ENCODE measurements around the gene GET3.
A peak's percentile ranks its signal among the peaks of the same experiment; 100 is the strongest.

GET3 gene

DNA sequence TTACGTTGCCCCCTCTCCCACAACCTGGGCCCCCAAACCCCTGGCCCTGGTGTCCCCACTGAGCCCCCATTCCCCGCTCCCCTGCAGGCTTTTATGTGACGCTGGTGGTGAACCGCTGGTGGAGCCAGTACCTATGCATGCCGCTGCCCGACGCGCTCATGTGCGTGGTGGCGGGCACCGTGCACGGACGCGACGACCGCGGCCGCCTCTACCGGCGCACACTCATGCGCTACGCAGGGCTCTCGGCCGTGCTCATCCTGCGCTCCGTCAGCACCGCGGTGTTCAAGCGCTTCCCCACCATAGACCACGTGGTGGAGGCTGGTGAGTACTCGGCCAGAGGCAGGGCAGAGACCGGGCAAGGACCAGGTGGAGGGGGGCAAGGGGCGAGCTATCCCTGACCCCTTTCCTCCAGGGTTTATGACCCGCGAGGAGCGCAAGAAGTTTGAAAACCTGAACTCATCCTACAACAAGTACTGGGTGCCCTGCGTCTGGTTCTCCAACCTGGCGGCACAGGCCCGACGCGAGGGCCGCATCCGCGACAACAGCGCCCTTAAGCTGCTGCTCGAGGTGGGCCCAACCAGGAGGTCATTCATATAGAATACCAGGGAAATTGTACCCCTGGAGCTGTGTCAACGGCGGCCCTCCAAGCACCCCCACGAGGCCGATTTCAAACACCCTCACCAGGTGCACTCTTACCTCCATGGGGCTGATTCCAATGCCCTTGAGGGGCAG lies 17.3 kb downstream of the GET3 start:
- DNase-seq = no peak

DNA sequence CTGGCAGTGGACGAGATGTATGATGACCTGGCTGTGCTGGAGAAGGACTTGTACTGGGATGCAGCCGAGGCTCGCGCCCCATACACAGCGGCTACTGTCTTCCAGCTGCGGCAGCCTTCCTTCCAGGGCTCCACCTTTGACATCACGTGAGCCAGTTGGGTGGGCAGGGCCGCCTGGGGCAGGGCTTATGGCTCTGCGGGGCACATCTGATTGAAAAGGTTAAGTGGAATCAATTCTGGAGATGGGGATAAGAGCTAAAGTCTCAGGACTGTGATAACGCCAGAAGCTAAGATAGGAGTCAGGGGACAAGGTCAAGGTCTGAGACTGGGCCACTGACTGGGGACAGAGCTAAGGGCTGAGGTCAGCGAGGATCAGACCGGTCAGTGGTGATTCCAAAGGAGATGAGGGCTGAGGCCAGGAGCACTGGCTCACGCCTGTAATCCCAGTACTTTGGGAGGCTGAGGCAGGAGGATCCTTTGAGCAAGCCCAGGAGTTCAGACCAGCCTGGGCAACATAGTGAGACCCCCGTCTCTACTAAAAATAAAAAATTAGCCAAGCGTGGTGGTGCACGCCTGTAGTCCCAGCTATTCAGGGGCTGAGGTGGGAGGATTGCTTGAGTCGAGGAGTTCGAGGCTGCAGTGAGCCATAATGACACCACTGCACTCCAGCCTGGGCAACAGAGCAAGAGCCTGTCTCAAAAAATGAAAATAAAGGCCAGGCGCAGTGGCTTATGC lies 19.0 kb downstream of the GET3 start:
- DNase-seq = no peak

GRCh38 chr19:12757544-12758274 lies 20.4 kb downstream of the GET3 start:
- peak; percentile 8 to 10 for DNase-seq

GRCh38 chr19:12759686-12760085 lies 22.4 kb downstream of the GET3 start:
- DNase-seq = no peak

DNA sequence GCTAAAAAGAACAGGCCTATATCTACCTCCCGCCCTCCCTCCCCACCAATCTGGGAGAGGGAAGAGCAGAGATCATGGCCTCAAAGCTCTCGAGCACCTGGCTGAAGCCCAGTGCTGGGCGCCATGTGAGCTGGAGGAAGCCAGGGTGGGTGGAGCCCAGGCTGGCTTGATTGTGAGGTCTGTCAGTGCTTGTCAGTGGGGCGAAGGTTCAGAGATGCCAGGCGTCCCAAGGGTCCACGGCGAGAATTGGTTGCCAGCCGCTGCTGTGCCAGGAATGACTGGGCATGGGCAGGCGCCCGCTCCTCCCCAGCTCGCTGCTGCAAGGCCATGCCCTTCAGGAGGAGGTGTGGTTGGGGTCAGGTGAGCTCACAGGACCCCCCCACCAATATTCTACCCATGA lies 25.8 kb downstream of the GET3 start:
- no peak for DNase-seq

DNA sequence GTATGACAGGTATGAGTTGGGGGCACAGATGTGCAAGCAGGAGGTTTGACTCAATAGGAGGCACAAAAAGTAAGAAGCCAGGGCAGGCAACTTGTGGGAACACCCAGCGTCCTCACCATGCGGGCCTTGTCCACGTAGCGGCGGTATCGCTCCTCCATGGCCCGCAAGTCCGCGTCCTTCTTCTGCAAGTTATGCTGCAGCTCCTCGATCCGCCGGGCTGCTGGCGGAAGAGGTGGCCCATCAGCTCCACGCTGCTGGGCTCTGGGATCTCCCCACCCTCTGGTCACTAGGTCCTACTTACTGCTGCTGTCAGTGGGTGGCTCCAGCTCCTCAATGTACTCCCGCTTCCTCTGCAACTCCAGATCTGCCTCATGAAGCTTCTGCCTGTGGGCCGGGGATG lies 27.4 kb downstream of the GET3 start:
- DNase-seq = no peak

GRCh38 chr19:12766051-12766521 lies 28.8 kb downstream of the GET3 start:
- peak; percentile 46 to 64 for DNase-seq

- no peak for DNase-seq
Measured at GRCh38 chr19:12767150-12767549, 29.9 kb downstream of the GET3 start.

- no peak for DNase-seq
Measured at GRCh38 chr19:12767666-12768065, 30.4 kb downstream of the GET3 start.

GRCh38 chr19:12769689-12770088 lies 32.4 kb downstream of the GET3 start:
- peak; percentile 36 to 80 for DNase-seq

DNA sequence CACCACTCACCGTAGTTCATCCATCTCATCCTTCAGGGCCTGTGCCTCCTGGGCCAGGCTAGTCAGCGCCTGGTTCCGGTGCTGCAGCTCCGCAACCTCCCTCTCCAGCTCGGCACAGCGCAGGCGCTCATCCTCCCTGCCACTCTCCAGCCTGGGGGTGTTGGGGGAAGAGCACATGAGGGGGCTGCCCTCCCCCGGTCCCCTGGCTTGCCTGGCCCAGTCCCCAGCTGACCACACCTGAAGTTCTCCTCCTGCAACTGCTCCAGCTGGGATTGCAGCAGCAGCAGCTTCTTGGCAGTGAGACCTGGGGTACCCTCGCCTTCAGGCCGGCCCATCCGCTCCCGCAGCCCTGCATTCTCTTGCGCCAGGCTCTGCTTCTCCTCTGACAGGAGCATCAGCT lies 33.6 kb downstream of the GET3 start:
- DNase-seq = no peak

GRCh38 chr19:12772323-12772722 lies 35.0 kb downstream of the GET3 start:
- no peak for DNase-seq

GRCh38 chr19:12773571-12773970 lies 36.3 kb downstream of the GET3 start:
- no peak for DNase-seq

GRCh38 chr19:12774588-12775555 lies 37.6 kb downstream of the GET3 start, which contains the start of gene HOOK2:
TSS of gene HOOK2 (minus strand) at chr19:12775552. CDS start at chr19:12775449, 103 bp downstream.
- peak; percentile 53 to 86 for DNase-seq

DNA sequence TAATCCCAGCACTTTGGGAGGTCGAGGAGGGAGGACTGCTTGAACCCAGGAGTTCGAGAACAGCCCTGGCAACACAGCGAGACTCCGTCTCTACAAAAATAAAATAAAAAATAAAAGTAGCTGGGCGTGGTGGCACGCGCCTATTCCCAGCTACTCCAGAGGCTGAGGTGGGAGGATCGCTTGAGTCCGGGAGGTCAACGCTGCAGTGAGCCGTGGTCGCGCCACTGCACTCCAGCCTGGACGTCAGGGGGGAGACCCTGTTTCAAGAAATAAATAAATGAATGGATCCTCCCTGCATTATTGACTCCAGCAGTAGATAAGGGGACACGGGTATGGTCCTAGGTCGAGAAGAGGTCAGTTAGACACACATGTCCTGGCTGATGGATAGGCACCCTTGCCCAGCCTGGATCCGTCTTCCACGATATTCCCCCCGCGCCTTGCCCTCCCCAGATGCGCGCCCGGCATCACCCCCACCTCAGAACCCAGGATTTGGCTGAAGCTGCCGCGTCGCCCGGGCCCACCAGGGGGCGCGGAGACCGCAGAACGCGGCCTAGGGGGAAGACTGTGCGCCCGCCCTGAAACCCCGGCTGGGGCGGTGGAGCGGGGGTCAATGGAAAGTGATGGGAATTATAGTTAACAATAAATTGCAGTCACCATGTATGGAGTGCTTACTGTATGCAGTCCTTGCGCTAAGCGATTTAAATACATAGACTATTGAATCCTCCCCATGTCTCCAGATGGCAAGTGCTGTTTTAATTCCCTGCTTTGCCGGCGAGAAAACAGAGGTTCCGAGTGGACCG lies 40.1 kb downstream of the GET3 start:
- peak; percentile 35 to 51 for DNase-seq

DNA sequence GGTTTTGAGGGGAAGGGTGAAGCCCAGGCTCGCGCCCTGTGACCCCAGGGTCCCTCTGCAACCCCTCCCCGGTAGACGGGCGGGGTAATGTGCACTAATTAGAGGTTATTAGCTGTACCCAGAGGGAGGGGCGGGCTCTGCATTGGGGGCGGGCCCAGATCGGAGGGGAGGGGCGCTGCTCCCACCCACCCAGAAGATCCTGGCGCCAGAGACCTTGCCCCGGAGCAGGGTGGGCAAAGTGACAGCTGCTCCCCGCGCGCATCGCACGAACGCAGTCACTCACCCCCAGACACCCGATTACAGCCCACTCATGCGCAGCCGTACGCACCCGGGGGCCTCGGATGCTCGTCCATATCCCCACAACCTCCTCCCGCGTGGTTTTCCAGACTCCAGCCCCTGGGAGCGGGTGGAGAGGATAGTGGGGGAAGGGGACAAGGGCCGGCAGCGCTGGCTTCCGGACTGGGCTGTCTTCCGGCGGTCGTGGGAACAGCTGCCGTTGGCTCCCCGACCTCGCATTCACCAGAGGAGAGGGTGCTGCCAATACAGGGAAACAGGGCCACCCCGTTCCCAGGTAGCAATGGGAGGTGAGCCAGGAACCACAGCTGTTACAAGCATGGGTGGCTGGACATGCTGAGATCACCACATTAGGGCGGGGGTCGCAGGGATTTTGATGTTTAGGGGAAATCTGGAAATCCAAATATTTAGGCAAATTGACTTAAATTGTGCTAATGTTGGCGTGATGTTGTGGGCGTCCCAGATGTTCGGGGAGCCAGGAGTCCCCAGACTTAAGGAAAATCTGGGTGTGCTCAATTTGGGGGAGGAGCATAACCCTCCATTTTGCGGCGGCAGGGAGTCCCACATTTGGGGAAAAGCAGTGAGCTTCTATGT lies 41.0 kb downstream of the GET3 start:
- peak in 1 of 2 experiments; percentile 14 for DNase-seq

GRCh38 chr19:12778905-12779161 lies 41.5 kb downstream of the GET3 start:
- DNase-seq = no peak

DNA sequence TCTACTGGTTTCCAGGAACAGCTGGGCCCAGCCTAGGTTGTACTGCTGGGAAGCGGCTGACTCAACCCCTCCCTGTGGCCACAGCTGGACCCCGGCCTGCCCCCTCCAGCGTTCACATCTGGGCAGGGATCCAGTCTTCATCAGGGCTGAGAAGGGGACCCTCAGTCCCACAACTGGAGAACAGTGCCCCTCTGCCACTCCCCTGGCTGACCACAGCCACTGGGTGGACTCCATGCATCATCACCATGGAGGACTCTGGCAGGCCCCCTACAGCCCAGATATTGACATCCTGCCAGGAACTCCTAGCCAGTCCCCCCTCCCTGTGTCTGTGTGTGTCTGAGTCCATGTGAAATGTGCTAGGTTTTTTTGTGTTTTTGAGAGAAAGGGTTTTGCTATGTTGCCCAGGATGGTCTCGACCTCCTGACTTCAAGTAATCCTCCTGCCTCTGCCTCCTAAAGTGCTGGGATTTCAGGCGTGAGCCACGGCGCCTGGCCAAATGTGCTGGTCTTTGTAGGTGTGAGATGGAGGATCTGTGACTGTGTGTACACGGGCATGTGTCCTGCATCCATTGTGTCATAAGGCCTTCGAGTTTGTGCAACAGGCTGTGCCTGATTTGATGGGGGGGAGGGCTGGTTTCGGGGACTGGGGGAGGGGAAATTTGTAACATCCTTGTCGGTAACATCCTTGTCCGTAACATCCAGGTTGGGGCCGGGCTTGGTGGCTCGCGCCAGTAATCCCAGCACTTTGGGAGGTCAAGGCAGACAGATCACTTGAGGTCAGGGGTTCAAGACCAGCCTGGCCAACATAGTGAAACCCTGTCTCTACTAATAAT lies 42.1 kb downstream of the GET3 start:
- no peak for DNase-seq

- no peak for DNase-seq
Measured at GRCh38 chr19:12782174-12782423, 44.8 kb downstream of the GET3 start.
